Tibial nerve (tissue), 4 donors: ENCODE measurements around the gene RND2. TPM values are rescaled to one million over a fixed set of nuclear protein-coding genes. Genes with fewer than 3 reads are reported as not detected.
"Not testable (repeated sequence)": the region's sequence is repeated elsewhere in the genome, so short reads cannot be mapped to it uniquely, and the experiment has no call there.

Source experiments
- DNase-seq, 2 donors: peaks; one replicate each; pipeline ENCODE4 v3.0.0-alpha.2; 2019; ENCODE audit warnings: low spot score in 2 of 2
- H3K27ac ChIP-seq, 4 donors: fragments of 200-600 bp; sonication (generic) in 3 of 4; one replicate each; pipeline ENCODE4 v1.5.1; 2017 to 2019; ENCODE audit warnings: mild to moderate bottlenecking in 1 of 4
- H3K27me3 ChIP-seq, 2 donors: fragments of 200-600 bp; sonication (generic) in 1 of 2; one replicate each; pipeline versions ENCODE4 v1.5.1 to v1.6.0; 2017 to 2019
- H3K36me3 ChIP-seq, 3 donors: fragments of 200-600 bp; sonication (generic); one replicate each; pipeline ENCODE4 v1.5.1; 2018 to 2019
- H3K4me1 ChIP-seq, 4 donors: fragments of 200-600 bp; sonication (generic) in 3 of 4; one replicate each; pipeline ENCODE4 v1.5.1; 2017 to 2019
- H3K4me3 ChIP-seq, 4 donors: fragments of 200-600 bp; sonication (generic) in 3 of 4; one replicate each; pipeline ENCODE4 v1.5.1; 2017 to 2019; ENCODE audit warnings: mild to moderate bottlenecking in 1 of 4, moderate library complexity in 1 of 4
- H3K9me3 ChIP-seq, 4 donors: fragments of 200-600 bp; sonication (generic) in 3 of 4; one replicate each; pipeline ENCODE4 v1.5.1; 2017 to 2019
- CTCF ChIP-seq, 5 experiments: fragments of 200-600 bp in 3 of 5; fragments of 450-650 bp in 2 of 5; sonication (generic) in 3 of 5; IDR thresholded peaks; one replicate each; pipeline ENCODE4 v1.5.1; 2016 to 2019; ENCODE audit warnings: antibody characterized with exemption in 5 of 5, mild to moderate bottlenecking in 3 of 5, moderate library complexity in 2 of 5
- EP300 ChIP-seq, 2 donors: sonication (generic); formaldehyde crosslinking; IDR thresholded peaks; one replicate each; pipeline ENCODE4 v1.6.1; 2017; ENCODE audit warnings: antibody characterized with exemption in 2 of 2, mild to moderate bottlenecking in 1 of 2
- POLR2A ChIP-seq, 2 donors: fragments of 450-650 bp; IDR thresholded peaks; one replicate each; pipeline ENCODE4 v1.6.1; 2017; ENCODE audit warnings: antibody characterized with exemption in 2 of 2, mild to moderate bottlenecking in 2 of 2, moderate library complexity in 2 of 2
- WGBS, 2 donors: methylation state at CpG; one replicate each; pipeline ENCODE4 v1.1.5; 2018; 5-methylcytosine and 5-hydroxymethylcytosine counted together
- total RNA-seq, 4 donors: library from RNA; depleted of rRNA; stranded (reverse); fragments of >200 nt; gene quantifications; one replicate each; pipeline ENCODE4 v1.1.0, GENCODE V29; 2016

The RND2 gene
- total RNA-seq, 4 donors from 2014 or later, result 0.59 to 2.6 (median 1.9) TPM

GRCh38 chr17:42999003-42999525 lies 26.0 kb upstream of the RND2 start:
- 15 to 19% methylated on average over 10 of the region's 10 CpGs for WGBS, 2 donors

GRCh38 chr17:43000894-43001293 lies 24.1 kb upstream of the RND2 start:
- not testable (repeated sequence) for H3K9me3 ChIP-seq, H3K27me3 ChIP-seq, DNase-seq, H3K27ac ChIP-seq, H3K4me3 ChIP-seq
- Histone ChIP-seq H3K4me1 (peaks cover 0 to 35% (median 15%) of the 10 kb centered on the region in 4 donors), H3K36me3 (peaks cover 0 to 51% (median 26%) of the 10 kb centered on the region in 3 donors)
- 91 to 92% methylated on average over 13 of the region's 13 CpGs for WGBS, 2 donors

More at GRCh38 chr17:42999003-42999525, 26.0 kb upstream of the RND2 start:
- TF ChIP-seq POLR2A (IDR thresholded peaks at IDR 0.05) (no peak), CTCF (IDR thresholded peaks at IDR 0.05) (no peak), EP300 (IDR thresholded peaks at IDR 0.05) (no peak)
- Histone ChIP-seq H3K27ac (peak overlapping the region; percentile 40 to 91 (median 88)), H3K4me1 (peaks cover 0 to 35% (median 15%) of the 10 kb centered on the region in 4 donors), H3K9me3 (no peaks in the 10 kb centered on the region), H3K36me3 (peaks cover 0 to 49% (median 26%) of the 10 kb centered on the region in 3 donors), H3K27me3 (no peaks in the 10 kb centered on the region), H3K4me3 (peak overlapping the region; percentile 51 to 79 (median 72))
- no peak for DNase-seq

GRCh38 chr17:43003542-43004172 lies 21.4 kb upstream of the RND2 start:
- H3K27me3 ChIP-seq, result no peaks in the 10 kb centered on the region
- H3K36me3 ChIP-seq, result peaks cover 0 to 51% (median 26%) of the 10 kb centered on the region in 3 donors
- WGBS, 2 donors, result 84 to 89% methylated on average over 5 of the region's 5 CpGs
- H3K4me1 ChIP-seq, result peaks cover 0 to 43% (median 21%) of the 10 kb centered on the region in 4 donors
- TF ChIP-seq CTCF (IDR thresholded peaks at IDR 0.05) (no peak), POLR2A (IDR thresholded peaks at IDR 0.05) (no peak), EP300 (IDR thresholded peaks at IDR 0.05) (no peak)
- no peak for DNase-seq
- H3K4me3 ChIP-seq, result no peak overlapping the region
- H3K27ac ChIP-seq, result no peak overlapping the region
- no peaks in the 10 kb centered on the region for H3K9me3 ChIP-seq

GRCh38 chr17:43006639-43007551 lies 18.1 kb upstream of the RND2 start, which contains the start of gene IFI35:
Gene IFI35, plus strand, starts transcription at chr17:43006784. Its CDS starts 164 bp downstream, at chr17:43006948.
- no peaks in the 10 kb centered on the region for H3K9me3 ChIP-seq
- peaks cover 0 to 30% (median 17%) of the 10 kb centered on the region in 3 donors for H3K36me3 ChIP-seq
- peak; percentile 43 to 57 for TF ChIP-seq POLR2A (IDR thresholded peaks at IDR 0.05)
- peak in 1 of 2 donors; percentile 85 for TF ChIP-seq EP300 (IDR thresholded peaks at IDR 0.05)
- TF ChIP-seq CTCF (IDR thresholded peaks at IDR 0.05), result peak; percentile 18 to 62 (median 41)
- H3K27ac ChIP-seq, result peak within 1 kb of the TSS; percentile 67 to 97 (median 92)
- WGBS, 2 donors, result 31 to 36% methylated on average over 18 of the region's 18 CpGs
- no peaks in the 10 kb centered on the region for H3K27me3 ChIP-seq
- peak within 1 kb of the TSS; percentile 47 to 89 (median 60) for H3K4me3 ChIP-seq
- peaks cover 0 to 52% (median 26%) of the 10 kb centered on the region in 4 donors for H3K4me1 ChIP-seq
- peak; percentile 80 to 83 for DNase-seq

GRCh38 chr17:43010667-43011308 lies 14.2 kb upstream of the RND2 start:
- H3K36me3 ChIP-seq, result peaks cover 0 to 32% (median 0%) of the 10 kb centered on the region in 3 donors
- TF ChIP-seq EP300 (IDR thresholded peaks at IDR 0.05) (no peak), POLR2A (IDR thresholded peaks at IDR 0.05) (no peak)
- DNase-seq, result no peak
- 70 to 75% methylated on average over 5 of the region's 5 CpGs for WGBS, 2 donors
- H3K27me3 ChIP-seq, result no peaks in the 10 kb centered on the region
- H3K27ac ChIP-seq, result peak overlapping the region; percentile 14 to 88 (median 62)
- no peaks in the 10 kb centered on the region for H3K9me3 ChIP-seq
- H3K4me3 ChIP-seq, result no peak overlapping the region
- peaks cover 0 to 87% (median 41%) of the 10 kb centered on the region in 4 donors for H3K4me1 ChIP-seq
